Ovary (tissue), 9 donors: ENCODE data around the gene NSD1. TPM values are rescaled to one million over a fixed set of nuclear protein-coding genes. Genes with fewer than 3 reads are reported as not detected.

Source experiments
- DNase-seq, 5 donors: peaks; one replicate each; pipeline ENCODE4 v3.0.0-alpha.2; 2019 to 2020
- H3K27ac ChIP-seq, 2 donors: fragments of 200-600 bp; one replicate each; pipeline versions ENCODE4 v1.5.1 to v1.8.0; 2019 to 2022
- H3K27me3 ChIP-seq: fragments of 200-600 bp; one replicate; pipeline ENCODE4 v1.8.0; 2022
- H3K36me3 ChIP-seq: fragments of 200-600 bp; sonication (generic); one replicate; pipeline ENCODE4 v1.5.1; 2019
- H3K4me1 ChIP-seq: one replicate; pipeline ENCODE4 v1.8.1; 2013; ENCODE audit warnings: mild to moderate bottlenecking, moderate library complexity; ENCODE audit not compliant: insufficient read depth
- H3K4me3 ChIP-seq: fragments of 200-600 bp; sonication (generic); one replicate; pipeline ENCODE4 v1.5.1; 2017
- H3K9me3 ChIP-seq, 2 donors: fragments of 200-600 bp in 1 of 2; sonication (generic) in 1 of 2; one replicate each; pipeline versions ENCODE4 v1.5.1 to v1.8.1; 2013 to 2019; ENCODE audit warnings: mild to moderate bottlenecking in 1 of 2, moderate library complexity in 1 of 2
- CTCF ChIP-seq, 3 donors: fragments of 450-650 bp in 2 of 3; fragments of 200-600 bp in 1 of 3; IDR thresholded peaks; one replicate each; pipeline versions ENCODE4 v1.5.1 to v1.8.0; 2016 to 2022; ENCODE audit warnings: antibody characterized with exemption in 3 of 3, mild to moderate bottlenecking in 1 of 3
- EP300 ChIP-seq: sonication (generic); formaldehyde crosslinking; IDR thresholded peaks from one replicate; pipeline ENCODE4 v1.6.1; 2017; ENCODE audit warnings: antibody characterized with exemption
- POLR2A ChIP-seq: fragments of 450-650 bp; IDR thresholded peaks from one replicate; pipeline ENCODE4 v1.6.1; 2017; ENCODE audit warnings: antibody characterized with exemption, mild to moderate bottlenecking, moderate library complexity
- WGBS, 3 donors: extraction: QIAGEN DNeasy Blood & Tissue Kit in 1 of 3; methylation state at CpG; one replicate each; pipeline versions ENCODE4 v1.1.5 to v1.1.7; 2013 to 2017; 5-methylcytosine and 5-hydroxymethylcytosine counted together
- intact Hi-C, 4 donors: fragments of 100-400 bp; cut with DNase I; formaldehyde crosslinking; loops; one replicate each; pipeline versions ENCODE4 v1.11.0 to v1.15.1; 2022 to 2023
- polyA plus RNA-seq, 2 donors: library from polyadenylated mRNA; stranded (reverse); fragments of 200-250 nt in 1 of 2; fragments of 350-450 nt in 1 of 2; fragmentation: Illumina TruSeq in 1 of 2; extraction: RNeasy Lipid Tissue Mini Kit (QIAGEN cat#74804) in 1 of 2; gene quantifications; one replicate each; pipeline ENCODE4 v1.2.3, GENCODE V29; 2013 to 2014
- total RNA-seq, 7 donors: library from RNA; depleted of rRNA in 2 of 7; stranded (reverse); fragments of >200 nt in 2 of 7; fragmentation: NEBNext Ultra II Directional in 3 of 7; extraction: Animal tissue kit (Norgen Biotek cat#: 25700) in 3 of 7; gene quantifications; one replicate each; pipeline versions ENCODE4 v1.1.0 to v1.2.4, GENCODE V29; 2016 to 2023
- donor health status: DM: no; HTN: no; CAD: no; lungs with moderate emphysema.
- donor health status: DM: no; HTN: no; CAD: no.
- donor health status: Bipolar disorder and iron deficiency.
- donor health status: DM: yes; HTN: yes; CAD: no.
- donor health status: DM: no; HTN: no; CAD: no.
- donor health status: DM: yes; HTN: yes; CAD: no.

NSD1 gene
- total and polyA plus RNA-seq, 9 donors: 11.5 to 110 (median 75.5) TPM

- no peaks in the 10 kb centered on the region for H3K36me3 ChIP-seq
- no peaks in the 10 kb centered on the region for H3K4me1 ChIP-seq
- H3K4me3 ChIP-seq: no peak overlapping the region
- no peak overlapping the region for H3K27ac ChIP-seq
- intact Hi-C loops: no loop called here
- no peaks in the 10 kb centered on the region for H3K27me3 ChIP-seq
- 93 to 94% (median 94%) methylated on average over 9 of the region's 9 CpGs for WGBS, 3 donors
- TF ChIP-seq CTCF (IDR thresholded peaks at IDR 0.05): no peak
- TF ChIP-seq POLR2A: no peak
- TF ChIP-seq EP300: no peak
- H3K9me3 ChIP-seq: no peaks in the 10 kb centered on the region
- no peak for DNase-seq
These were observed 70.7 kb downstream of the NSD1 start for GRCh38 chr5:177204281-177204680.

DNA sequence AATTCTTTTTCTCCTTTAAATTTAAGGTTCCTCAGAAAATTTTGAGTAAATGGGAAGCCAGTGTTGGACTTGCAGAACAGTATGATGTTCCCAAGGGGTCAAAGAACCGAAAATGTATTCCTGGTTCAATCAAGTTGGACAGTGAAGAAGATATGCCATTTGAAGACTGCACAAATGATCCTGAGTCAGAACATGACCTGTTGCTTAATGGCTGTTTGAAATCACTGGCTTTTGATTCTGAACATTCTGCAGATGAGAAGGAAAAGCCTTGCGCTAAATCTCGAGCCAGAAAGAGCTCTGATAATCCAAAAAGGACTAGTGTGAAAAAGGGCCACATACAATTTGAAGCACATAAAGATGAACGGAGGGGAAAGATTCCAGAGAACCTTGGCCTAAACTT is 76.0 kb downstream of the NSD1 start:
- Histone ChIP-seq H3K27ac (no peak overlapping the region), H3K4me1 (no peaks in the 10 kb centered on the region), H3K4me3 (no peak overlapping the region), H3K27me3 (no peaks in the 10 kb centered on the region), H3K9me3 (no peaks in the 10 kb centered on the region), H3K36me3 (no peaks in the 10 kb centered on the region)
- intact Hi-C loops: no loop called here
- TF ChIP-seq POLR2A: no peak
- TF ChIP-seq EP300: no peak
- no peak for TF ChIP-seq CTCF (IDR thresholded peaks at IDR 0.05)
- 59 to 79% (median 77%) methylated on average over 4 of the region's 4 CpGs for WGBS, 3 donors
- no peak for DNase-seq

GRCh38 chr5:177212242-177212641 is 78.7 kb downstream of the NSD1 start:
- no peaks in the 10 kb centered on the region for H3K9me3 ChIP-seq
- intact Hi-C loops: no loop called here
- no peak for DNase-seq
- WGBS, 3 donors: 61 to 62% (median 62%) methylated on average over 3 of the region's 3 CpGs
- H3K27ac ChIP-seq: no peak overlapping the region
- no peaks in the 10 kb centered on the region for H3K36me3 ChIP-seq
- no peak for TF ChIP-seq POLR2A
- TF ChIP-seq CTCF (IDR thresholded peaks at IDR 0.05): no peak
- TF ChIP-seq EP300: no peak
- no peaks in the 10 kb centered on the region for H3K27me3 ChIP-seq
- no peak overlapping the region for H3K4me3 ChIP-seq
- no peaks in the 10 kb centered on the region for H3K4me1 ChIP-seq

GRCh38 chr5:177220576-177220975 is 87.0 kb downstream of the NSD1 start:
- DNase-seq: no peak
- no peaks in the 10 kb centered on the region for H3K9me3 ChIP-seq
- no peaks in the 10 kb centered on the region for H3K4me1 ChIP-seq
- H3K4me3 ChIP-seq: no peak overlapping the region
- H3K36me3 ChIP-seq: no peaks in the 10 kb centered on the region
- H3K27ac ChIP-seq: no peak overlapping the region
- WGBS, 3 donors: 85 to 95% (median 94%) methylated on average over 8 of the region's 8 CpGs
- TF ChIP-seq CTCF (IDR thresholded peaks at IDR 0.05) (no peak), POLR2A (no peak), EP300 (no peak)
- intact Hi-C loops: no loop called here
- H3K27me3 ChIP-seq: no peaks in the 10 kb centered on the region

DNA sequence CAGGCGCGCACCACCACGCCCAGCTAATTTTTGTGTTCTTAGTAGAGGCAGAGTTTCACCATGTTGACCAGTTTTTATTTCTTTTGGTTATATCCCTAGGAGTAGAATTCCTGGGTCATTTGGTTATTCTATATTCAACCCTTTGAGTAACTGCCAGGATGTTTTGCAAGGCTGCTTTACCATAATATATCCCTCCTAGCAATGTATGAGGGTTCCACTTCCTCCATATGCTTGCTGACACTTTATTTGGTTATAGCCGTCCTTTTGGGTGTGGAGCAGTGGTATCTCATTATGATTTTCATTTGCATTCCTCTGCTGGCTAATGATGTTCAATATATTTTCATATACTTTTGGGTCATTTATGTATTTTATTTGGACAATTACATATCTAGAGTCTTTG is 88.7 kb downstream of the NSD1 start:
- 95 to 97% (median 97%) methylated on average over 4 of the region's 4 CpGs for WGBS, 3 donors
- TF ChIP-seq EP300 (no peak), CTCF (IDR thresholded peaks at IDR 0.05) (no peak), POLR2A (no peak)
- Histone ChIP-seq H3K36me3 (no peaks in the 10 kb centered on the region), H3K4me1 (no peaks in the 10 kb centered on the region), H3K27ac (no peak overlapping the region), H3K4me3 (no peak overlapping the region), H3K9me3 (no peaks in the 10 kb centered on the region), H3K27me3 (no peaks in the 10 kb centered on the region)
- intact Hi-C loops: no loop called here
- DNase-seq: no peak
